Left kidney (tissue), 2 donors: ENCODE measurements around the gene CCNA1. TPM values are rescaled to one million over a fixed set of nuclear protein-coding genes. Genes with fewer than 3 reads are reported as not detected.

ENCODE experiments used
- DNase-seq: peaks from one replicate; pipeline ENCODE4 v3.0.0-alpha.2; 2013
- polyA plus RNA-seq: library from polyadenylated mRNA; unstranded; fragments of 120-200 nt; gene quantifications from one replicate; pipeline ENCODE4 v1.2.1, GENCODE V29; 2013; ENCODE audit not compliant: insufficient read length

Gene CCNA1
- polyA plus RNA-seq, 1 donor: 1.2 TPM

DNA sequence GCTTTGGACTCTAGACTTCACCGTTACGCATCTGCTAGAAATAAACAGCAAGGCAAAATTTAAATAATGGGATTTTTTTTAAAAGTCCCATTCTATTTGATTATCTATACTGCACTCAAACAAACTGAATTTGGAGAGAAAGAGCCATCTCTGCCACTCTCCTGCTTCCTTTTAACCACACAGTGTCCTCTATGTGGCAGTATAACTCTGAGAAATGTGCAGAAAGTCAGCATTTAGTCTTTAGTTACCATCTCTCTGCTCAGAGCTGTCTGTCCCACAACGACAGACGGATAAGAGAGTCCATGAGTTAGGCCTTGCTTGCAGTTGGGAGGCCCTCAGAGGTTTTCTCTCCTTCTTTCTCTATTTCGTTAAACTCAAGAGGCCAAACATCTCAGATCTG lies 21.2 kb downstream of the CCNA1 start:
- DNase-seq: peak; percentile 24

GRCh38 chr13:36454121-36454520 lies 21.8 kb downstream of the CCNA1 start:
- no peak for DNase-seq

DNA sequence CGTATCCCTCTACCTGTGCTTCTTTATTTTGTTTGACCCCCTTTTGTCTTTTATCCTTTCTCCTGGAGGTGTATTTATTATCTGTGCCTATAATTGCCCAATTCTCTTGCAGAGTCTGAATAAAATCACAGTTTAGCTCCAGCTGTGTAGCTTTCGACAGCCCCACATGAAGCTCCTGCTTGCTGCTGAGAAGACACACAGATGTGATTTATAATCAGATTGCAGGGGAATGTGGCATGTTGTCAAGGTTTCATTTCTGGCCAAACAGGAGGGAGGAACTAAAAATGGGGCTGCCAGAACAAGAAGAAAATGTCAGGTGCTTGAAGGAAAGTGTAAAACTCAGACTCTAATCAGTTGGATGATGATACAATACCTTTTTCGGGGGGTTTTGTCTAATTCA lies 22.7 kb downstream of the CCNA1 start:
- no peak for DNase-seq

GRCh38 chr13:36456577-36456976 lies 24.3 kb downstream of the CCNA1 start:
- DNase-seq: no peak

- DNase-seq: no peak
These were observed 29.2 kb downstream of the CCNA1 start for GRCh38 chr13:36461506-36461905.

GRCh38 chr13:36475468-36475867 lies 43.2 kb downstream of the CCNA1 start:
- no peak for DNase-seq

- DNase-seq: no peak
These were observed 44.4 kb downstream of the CCNA1 start for GRCh38 chr13:36476661-36477060.

- DNase-seq: no peak
These were observed 48.6 kb downstream of the CCNA1 start for GRCh38 chr13:36480726-36481427.

DNA sequence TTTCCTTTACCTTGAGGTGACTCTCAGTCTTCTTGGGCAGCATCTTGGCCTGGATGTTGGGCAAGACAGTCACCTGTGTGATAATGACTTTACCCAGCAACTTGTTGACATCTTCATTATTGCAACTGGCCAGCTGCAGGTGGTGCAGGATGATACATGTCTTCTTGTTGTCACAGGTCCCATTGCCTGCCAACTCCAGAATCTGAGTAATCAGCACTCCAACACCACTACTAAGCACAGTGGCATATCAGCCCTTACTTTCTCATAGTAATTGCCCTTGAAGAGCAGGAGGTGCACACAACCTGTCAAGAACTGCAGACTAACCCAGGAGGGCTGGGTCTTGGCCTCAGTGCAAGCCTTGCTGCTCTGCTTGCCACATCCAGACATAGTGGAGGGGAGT lies 57.8 kb downstream of the CCNA1 start:
- no peak for DNase-seq

Other genes starting within 250 kb of the CCNA1 start
- gene SOHLH2, start 217.9 kb upstream of the CCNA1 start, polyA plus RNA-seq: 4.8 TPM
- gene CCDC169, start 134.7 kb upstream of the CCNA1 start, polyA plus RNA-seq: 9.1 TPM
- 101 TPM for gene SPART, start 86.1 kb upstream of the CCNA1 start, polyA plus RNA-seq
- gene SERTM1, start 241.5 kb downstream of the CCNA1 start, polyA plus RNA-seq: 0.62 TPM